Measurements from ENCODE around the gene FHL1.

DNA sequence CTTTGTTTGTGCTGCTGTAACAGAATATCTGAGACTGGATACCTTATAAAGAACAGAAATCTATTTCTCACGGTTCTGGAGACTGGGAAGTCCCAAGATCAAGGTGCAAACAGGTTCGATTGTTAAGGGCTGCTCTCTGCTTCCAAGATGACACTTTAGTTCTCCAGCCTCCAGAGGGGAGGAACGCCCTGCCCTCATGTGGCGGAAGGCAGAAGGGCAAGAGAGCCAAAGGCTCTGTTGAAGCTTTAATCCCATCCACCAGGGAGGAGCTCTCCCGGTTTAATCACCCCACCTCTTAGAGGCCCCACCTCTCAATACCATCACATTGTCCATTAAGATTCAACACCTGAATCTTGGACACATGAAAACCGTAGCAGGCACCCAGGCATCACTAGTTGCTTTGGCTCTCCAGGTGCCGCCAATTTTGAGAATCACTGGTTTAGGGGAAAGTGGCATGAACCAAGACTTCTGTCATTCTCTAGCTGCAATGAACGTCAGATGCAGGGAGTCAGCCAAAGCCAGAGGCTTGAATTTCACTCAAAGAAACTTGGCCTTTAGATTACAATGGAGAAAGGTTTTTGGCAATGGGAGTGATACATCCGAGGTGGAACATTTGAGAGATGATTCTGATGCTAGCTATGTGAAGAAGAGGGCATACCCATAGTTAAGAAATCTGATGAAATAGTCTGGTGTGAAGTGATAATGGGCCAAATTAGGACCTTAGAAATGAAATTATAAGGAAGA lies 15.7 kb downstream of the FHL1 start:
- TF ChIP-seq, protein P1, sequence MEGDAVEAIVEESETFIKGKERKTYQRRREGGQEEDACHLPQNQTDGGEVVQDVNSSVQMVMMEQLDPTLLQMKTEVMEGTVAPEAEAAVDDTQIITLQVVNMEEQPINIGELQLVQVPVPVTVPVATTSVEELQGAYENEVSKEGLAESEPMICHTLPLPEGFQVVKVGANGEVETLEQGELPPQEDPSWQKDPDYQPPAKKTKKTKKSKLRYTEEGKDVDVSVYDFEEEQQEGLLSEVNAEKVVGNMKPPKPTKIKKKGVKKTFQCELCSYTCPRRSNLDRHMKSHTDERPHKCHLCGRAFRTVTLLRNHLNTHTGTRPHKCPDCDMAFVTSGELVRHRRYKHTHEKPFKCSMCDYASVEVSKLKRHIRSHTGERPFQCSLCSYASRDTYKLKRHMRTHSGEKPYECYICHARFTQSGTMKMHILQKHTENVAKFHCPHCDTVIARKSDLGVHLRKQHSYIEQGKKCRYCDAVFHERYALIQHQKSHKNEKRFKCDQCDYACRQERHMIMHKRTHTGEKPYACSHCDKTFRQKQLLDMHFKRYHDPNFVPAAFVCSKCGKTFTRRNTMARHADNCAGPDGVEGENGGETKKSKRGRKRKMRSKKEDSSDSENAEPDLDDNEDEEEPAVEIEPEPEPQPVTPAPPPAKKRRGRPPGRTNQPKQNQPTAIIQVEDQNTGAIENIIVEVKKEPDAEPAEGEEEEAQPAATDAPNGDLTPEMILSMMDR (IDR thresholded peaks at IDR 0.05): peak; percentile 41 to 59 (median 56)
- no peak for TF ChIP-seq EP300 (IDR thresholded peaks at IDR 0.05)

Measured in sigmoid colon (tissue), 4 donors.